ENCODE data around the gene TNS4. TPM values are rescaled to one million over a fixed set of nuclear protein-coding genes. Genes with fewer than 3 reads are reported as not detected.
"Not testable (repeated sequence)": the region's sequence is repeated elsewhere in the genome, so short reads cannot be mapped to it uniquely, and the experiment has no call there.

TNS4 gene
- total and polyA plus RNA-seq, 8 donors: 0.16 to 0.24 TPM; not detected in 6

GRCh38 chr17:40547785-40548478 lies 46.5 kb upstream of the TNS4 start:
- ATAC-seq: no peak
- H3K27me3 ChIP-seq: no peaks in the 10 kb centered on the region
- H3K4me1 ChIP-seq: peaks cover 9 to 11% (median 9%) of the 10 kb centered on the region in 3 donors
- WGBS, 2 donors: 82 to 83% methylated on average over 2 of the region's 2 CpGs
- no peaks in the 10 kb centered on the region for H3K9me3 ChIP-seq
- no peak overlapping the region for H3K27ac ChIP-seq
- no peak for TF ChIP-seq CTCF (IDR thresholded peaks at IDR 0.05)
- no peak overlapping the region for H3K4me3 ChIP-seq
- intact Hi-C loops (cut with DNase I): no loop called here
- no peak for FAIRE-seq
- H3K36me3 ChIP-seq: no peaks in the 10 kb centered on the region
- no peak for DNase-seq

DNA sequence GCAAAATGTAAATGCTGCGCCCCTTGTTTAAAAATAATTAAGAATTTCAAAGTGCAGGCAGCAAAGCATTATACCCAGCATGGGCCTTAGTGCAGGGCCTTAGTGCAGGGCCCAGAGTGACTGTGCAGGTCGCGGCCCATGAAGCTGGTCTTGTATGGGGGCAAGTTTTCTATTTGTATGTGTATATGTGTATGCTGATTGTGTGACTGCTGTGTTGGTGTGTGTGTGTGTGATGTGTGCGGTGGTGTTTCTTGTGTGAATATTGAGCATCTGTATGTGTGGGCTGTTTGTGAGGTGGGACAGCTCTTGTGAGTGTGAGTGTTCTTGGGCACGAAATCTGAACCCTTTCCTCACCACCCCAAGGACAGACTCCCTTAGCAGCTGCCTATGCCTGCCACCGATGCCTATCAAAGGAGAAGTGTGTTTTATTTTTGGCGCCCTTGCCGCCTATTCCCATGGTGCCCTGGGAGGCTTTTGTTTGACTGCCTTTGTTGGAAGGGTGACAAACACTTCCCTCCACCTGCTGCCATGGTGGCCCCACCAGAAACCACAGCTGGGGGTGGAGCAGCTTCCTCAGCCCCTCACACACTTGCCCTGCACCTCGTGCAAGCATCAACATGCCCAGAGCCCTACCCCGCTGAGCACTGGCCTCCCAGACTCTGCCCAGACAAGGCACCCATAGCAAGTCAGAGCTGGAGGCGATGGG lies 45.8 kb upstream of the TNS4 start:
- H3K36me3 ChIP-seq: no peaks in the 10 kb centered on the region
- FAIRE-seq (no peak), DNase-seq (peak in 2 of 6 donors; percentile 11 to 41), ATAC-seq (no peak)
- no peak overlapping the region for H3K4me3 ChIP-seq
- H3K4me1 ChIP-seq: peaks cover 9 to 11% (median 9%) of the 10 kb centered on the region in 3 donors
- intact Hi-C loops (cut with DNase I): no loop called here
- no peak overlapping the region for H3K27ac ChIP-seq
- no peaks in the 10 kb centered on the region for H3K27me3 ChIP-seq
- H3K9me3 ChIP-seq: no peaks in the 10 kb centered on the region
- no peak for TF ChIP-seq CTCF (IDR thresholded peaks at IDR 0.05)
- 76 to 77% methylated on average over 11 of the region's 11 CpGs for WGBS, 2 donors

DNA sequence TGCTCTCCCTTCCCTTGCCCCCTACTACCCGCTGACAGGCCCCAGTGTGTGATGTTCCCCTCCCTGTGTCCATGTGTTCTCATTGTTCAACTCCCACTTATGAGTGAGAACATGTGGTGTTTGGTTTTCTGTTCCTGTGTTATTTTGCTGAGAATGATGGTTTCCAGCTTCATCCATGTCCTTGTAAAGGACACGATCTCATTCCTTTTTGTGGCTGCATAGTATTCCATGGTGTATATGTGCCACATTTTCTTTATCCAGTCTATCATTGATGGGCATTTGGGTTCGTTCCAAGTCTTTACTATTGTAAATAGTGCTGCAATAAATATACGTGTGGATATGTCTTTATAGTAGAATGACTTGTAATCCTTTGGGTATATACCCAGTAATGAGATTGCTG lies 45.1 kb upstream of the TNS4 start:
- H3K36me3 ChIP-seq; H3K27me3 ChIP-seq; intact Hi-C loops (cut with DNase I); H3K27ac ChIP-seq; DNase-seq; FAIRE-seq; H3K9me3 ChIP-seq; H3K4me3 ChIP-seq; ATAC-seq: not testable (repeated sequence)
- WGBS, 2 donors: 78 to 79% methylated on average over 4 of the region's 4 CpGs
- peaks cover 9 to 11% (median 9%) of the 10 kb centered on the region in 3 donors for H3K4me1 ChIP-seq

- FAIRE-seq (no peak), DNase-seq (peak in 2 of 6 donors; percentile 2 to 44), ATAC-seq (no peak)
- TF ChIP-seq CTCF (IDR thresholded peaks at IDR 0.05): no peak
- Histone ChIP-seq H3K4me1 (peaks cover 9 to 11% (median 9%) of the 10 kb centered on the region in 3 donors), H3K9me3 (no peaks in the 10 kb centered on the region), H3K27me3 (no peaks in the 10 kb centered on the region), H3K4me3 (no peak overlapping the region), H3K36me3 (no peaks in the 10 kb centered on the region), H3K27ac (no peak overlapping the region)
- intact Hi-C loops (cut with DNase I): no loop called here
- WGBS, 2 donors: 85 to 91% methylated on average over 11 of the region's 11 CpGs
Measured at GRCh38 chr17:40545660-40546059, 44.2 kb upstream of the TNS4 start.

DNA sequence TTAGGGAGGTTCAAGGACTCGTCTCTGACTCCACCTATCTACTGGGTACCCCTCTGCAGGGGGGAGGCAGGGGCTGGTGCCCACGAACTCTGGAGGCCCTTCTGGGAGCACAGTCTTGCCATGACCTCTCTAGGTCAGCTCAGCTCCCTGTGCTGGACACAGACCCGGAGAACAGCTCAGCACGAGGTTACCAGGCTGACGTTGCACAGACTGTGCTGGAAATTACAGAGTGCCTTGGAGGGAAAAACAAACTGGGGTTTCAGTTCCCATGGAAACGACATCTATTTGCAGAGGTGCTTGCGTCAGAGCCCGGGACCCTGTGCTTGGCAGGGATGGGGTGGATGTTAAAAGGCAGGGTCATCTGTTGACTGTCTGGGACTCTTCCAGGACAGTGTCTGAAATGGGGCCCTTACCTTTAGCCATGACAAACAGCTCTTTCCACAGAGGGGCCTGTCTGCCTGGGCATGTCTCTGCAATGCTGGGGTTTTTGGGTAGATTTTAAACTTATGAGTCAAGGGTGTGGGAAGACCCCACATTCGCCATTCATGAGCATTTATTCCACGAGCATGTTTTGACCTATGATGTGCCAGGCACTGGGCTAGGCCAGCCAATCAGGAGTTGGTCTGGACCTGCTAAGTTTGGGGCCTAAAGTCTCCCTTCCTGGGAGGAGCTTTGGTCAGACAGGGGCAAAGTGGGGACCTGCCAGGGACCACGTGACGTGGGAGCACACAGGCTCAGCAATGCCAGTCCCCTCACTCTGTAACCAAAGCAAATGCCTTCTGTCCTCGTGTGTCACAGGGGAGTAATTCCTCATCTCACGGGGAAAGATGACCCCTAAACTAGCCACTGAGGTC lies 41.4 kb upstream of the TNS4 start:
- DNase-seq (peak; percentile 38 to 56 (median 44)), FAIRE-seq (no peak), ATAC-seq (peak in 3 of 4 donors; percentile 39 to 79 (median 70))
- no peak for TF ChIP-seq CTCF (IDR thresholded peaks at IDR 0.05)
- Histone ChIP-seq H3K4me3 (no peak overlapping the region), H3K27me3 (no peaks in the 10 kb centered on the region), H3K36me3 (no peaks in the 10 kb centered on the region), H3K27ac (peak overlapping the region; percentile 56 to 76 (median 64)), H3K9me3 (no peaks in the 10 kb centered on the region), H3K4me1 (peaks cover 0 to 5% (median 4%) of the 10 kb centered on the region in 3 donors)
- intact Hi-C loops (cut with DNase I): no loop called here
- WGBS, 2 donors: 54 to 56% methylated on average over 14 of the region's 14 CpGs

Measured in pancreas (tissue), 10 donors.